Left ventricle myocardium inferior (tissue), 1 donor: ENCODE results near the gene AGAP1. TPM values are rescaled to one million over a fixed set of nuclear protein-coding genes. Genes with fewer than 3 reads are reported as not detected.

ENCODE experiments used
- DNase-seq: peaks from one replicate; pipeline ENCODE4 v3.0.0-alpha.2; 2020
- H3K27ac ChIP-seq: fragments of 200-600 bp; replicated peaks from 2 replicates; pipeline ENCODE4 v1.8.0; 2021
- H3K27me3 ChIP-seq: fragments of 200-600 bp; 2 replicates; pipeline ENCODE4 v1.8.0; 2021; ENCODE audit warnings: low read depth
- H3K36me3 ChIP-seq: fragments of 200-600 bp; 2 replicates; pipeline ENCODE4 v1.8.0; 2021
- H3K4me1 ChIP-seq: fragments of 200-600 bp; 2 replicates; pipeline ENCODE4 v1.8.0; 2021
- H3K4me3 ChIP-seq: fragments of 200-600 bp; 2 replicates; pipeline ENCODE4 v1.8.0; 2021; ENCODE audit warnings: mild to moderate bottlenecking, moderate library complexity
- H3K9me3 ChIP-seq: fragments of 200-600 bp; replicated peaks from 2 replicates; pipeline ENCODE4 v1.8.0; 2021
- intact Hi-C: fragments of 100-400 bp; cut with micrococcal nuclease; formaldehyde crosslinking; loops from one replicate; pipeline ENCODE4 v1.11.0; 2022
- total RNA-seq: library from RNA; stranded (reverse); fragmentation: NEBNext Ultra II Directional; extraction: Animal tissue kit (Norgen Biotek cat#: 25700); gene quantifications from one replicate; pipeline ENCODE4 v1.2.1, GENCODE V29; 2021
- TF ChIP-seq, protein P1 (sequence below): fragments of 200-600 bp; IDR thresholded peaks from 2 replicates; pipeline ENCODE4 v1.8.0; 2021; ENCODE audit warnings: antibody characterized with exemption, mild to moderate bottlenecking, borderline replicate concordance
- donor health status: DM: no; HTN: yes; CAD: no; lungs with severe emphysema.

The AGAP1 gene
- total RNA-seq, 1 donor from 2014 or later, result 18.1 TPM

DNA sequence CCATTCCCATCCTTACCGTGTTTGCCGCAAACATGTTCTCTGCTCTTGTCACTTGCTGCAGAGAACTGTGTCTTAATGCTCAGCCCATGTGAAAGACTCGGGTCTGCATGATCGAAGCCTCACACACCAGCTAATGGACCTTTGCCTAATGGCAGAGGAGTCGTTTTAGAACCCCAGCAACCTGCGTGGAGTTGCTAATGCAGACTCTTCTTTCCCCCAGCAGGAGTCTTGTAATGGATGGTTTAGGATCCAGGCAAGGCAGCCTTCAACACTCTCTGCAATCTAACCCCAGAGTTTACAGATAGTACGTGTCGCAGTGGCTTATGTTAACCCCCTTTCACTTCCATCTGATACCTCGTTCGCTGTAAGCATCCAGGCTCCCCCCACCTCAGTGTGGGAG lies 316.4 kb downstream of the AGAP1 start:
- no peak for DNase-seq
- Histone ChIP-seq H3K27me3 (no peaks in the 10 kb centered on the region), H3K4me1 (no peaks in the 10 kb centered on the region), H3K4me3 (no peak overlapping the region), H3K36me3 (peaks cover 60% of the 10 kb centered on the region), H3K27ac (no peak overlapping the region), H3K9me3 (no peaks in the 10 kb centered on the region)
- intact Hi-C loops, result no loop called here
- TF ChIP-seq, protein P1, sequence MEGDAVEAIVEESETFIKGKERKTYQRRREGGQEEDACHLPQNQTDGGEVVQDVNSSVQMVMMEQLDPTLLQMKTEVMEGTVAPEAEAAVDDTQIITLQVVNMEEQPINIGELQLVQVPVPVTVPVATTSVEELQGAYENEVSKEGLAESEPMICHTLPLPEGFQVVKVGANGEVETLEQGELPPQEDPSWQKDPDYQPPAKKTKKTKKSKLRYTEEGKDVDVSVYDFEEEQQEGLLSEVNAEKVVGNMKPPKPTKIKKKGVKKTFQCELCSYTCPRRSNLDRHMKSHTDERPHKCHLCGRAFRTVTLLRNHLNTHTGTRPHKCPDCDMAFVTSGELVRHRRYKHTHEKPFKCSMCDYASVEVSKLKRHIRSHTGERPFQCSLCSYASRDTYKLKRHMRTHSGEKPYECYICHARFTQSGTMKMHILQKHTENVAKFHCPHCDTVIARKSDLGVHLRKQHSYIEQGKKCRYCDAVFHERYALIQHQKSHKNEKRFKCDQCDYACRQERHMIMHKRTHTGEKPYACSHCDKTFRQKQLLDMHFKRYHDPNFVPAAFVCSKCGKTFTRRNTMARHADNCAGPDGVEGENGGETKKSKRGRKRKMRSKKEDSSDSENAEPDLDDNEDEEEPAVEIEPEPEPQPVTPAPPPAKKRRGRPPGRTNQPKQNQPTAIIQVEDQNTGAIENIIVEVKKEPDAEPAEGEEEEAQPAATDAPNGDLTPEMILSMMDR, result no peak

DNA sequence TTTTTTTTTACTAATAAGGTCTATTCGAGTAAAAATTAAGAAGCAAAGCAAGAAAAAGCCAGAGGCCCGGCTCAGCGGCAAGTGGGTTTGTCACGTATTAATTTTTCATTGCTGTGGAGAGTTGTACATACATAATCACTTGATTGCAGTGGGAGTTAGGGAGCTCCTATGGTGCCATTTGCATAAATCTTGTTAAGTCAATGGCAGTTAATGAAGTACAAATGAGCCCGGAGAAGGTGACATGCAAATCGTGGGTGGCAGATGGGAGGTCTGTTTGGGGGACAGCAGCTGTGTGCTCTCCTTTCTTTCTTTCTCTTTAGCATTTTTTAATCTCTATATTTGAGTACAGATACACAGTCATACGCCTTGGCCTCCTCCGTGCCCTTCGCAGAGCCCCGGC lies 317.0 kb downstream of the AGAP1 start:
- Histone ChIP-seq H3K9me3 (no peaks in the 10 kb centered on the region), H3K4me1 (no peaks in the 10 kb centered on the region), H3K4me3 (no peak overlapping the region), H3K36me3 (peaks cover 60% of the 10 kb centered on the region), H3K27ac (no peak overlapping the region), H3K27me3 (no peaks in the 10 kb centered on the region)
- TF ChIP-seq, protein P1, result no peak
- no peak for DNase-seq
- intact Hi-C loops, result no loop called here

DNA sequence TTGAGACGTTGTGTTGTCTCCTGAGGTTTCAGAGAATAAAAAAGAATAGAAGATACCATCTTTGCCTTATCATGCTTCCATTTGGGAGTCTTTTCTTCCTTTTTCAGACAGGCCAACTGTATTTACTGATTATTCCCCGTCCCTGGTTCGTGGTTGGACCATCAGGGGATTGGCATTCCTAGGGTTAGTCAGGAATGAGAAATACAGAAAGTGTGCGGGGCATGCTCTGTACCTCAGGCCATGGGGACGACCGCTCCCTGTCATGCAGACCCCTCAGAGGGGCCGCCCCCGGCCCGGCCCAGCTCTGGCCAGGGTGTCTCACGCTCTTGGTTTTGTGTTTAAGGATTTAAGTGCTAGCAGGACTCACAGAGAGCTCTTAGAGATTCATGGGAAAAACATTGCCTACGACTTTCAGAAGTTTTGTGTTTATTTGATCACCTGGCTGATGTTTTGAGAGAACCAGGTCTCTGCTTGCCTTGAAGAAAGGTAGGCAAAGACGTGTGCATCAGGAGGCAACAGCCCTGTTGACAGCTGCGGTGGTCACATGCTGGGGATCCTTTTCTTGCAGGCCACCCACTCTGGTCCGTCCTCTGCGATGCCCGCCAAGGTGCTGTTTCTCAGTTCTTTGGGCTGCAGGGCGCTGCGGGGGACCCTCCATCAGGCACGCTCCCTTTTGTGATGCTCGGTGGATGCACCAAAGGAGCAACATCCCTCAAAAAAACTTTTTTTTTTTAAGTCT lies 317.8 kb downstream of the AGAP1 start:
- TF ChIP-seq, protein P1, result no peak

DNA sequence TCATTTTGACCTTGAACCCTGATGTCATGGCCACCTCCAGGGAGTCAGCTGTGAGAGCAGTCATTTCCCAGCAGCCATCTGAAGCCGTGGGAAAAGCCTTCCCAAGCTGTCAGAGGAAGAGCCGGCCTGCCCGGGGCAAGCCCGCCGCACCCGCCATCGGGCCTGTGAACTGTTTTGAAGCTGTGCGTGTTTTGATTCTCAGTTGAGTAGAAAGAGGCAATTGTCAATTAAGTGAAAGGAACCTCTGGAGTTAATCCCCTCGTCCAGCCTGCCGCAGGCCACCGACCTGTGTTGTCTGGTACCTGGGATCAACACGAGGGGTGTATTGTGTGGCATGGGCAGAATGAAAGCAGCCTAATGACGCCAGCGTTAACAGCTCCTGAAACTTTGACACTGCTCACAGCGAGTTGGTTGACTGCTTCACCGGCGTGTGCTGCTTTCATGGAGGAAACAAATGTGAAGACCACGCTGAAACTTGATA lies 318.4 kb downstream of the AGAP1 start:
- H3K9me3 ChIP-seq, result no peaks in the 10 kb centered on the region
- no peaks in the 10 kb centered on the region for H3K27me3 ChIP-seq
- no peaks in the 10 kb centered on the region for H3K4me1 ChIP-seq
- DNase-seq, result no peak
- H3K4me3 ChIP-seq, result no peak overlapping the region
- H3K27ac ChIP-seq, result no peak overlapping the region
- intact Hi-C loops, result no loop called here
- peaks cover 55% of the 10 kb centered on the region for H3K36me3 ChIP-seq
- TF ChIP-seq, protein P1, result no peak

More for the DNA sequence above, 317.8 kb downstream of the AGAP1 start:
- intact Hi-C loops, result no loop called here
- Histone ChIP-seq H3K27me3 (no peaks in the 10 kb centered on the region), H3K4me3 (no peak overlapping the region), H3K9me3 (no peaks in the 10 kb centered on the region), H3K4me1 (no peaks in the 10 kb centered on the region), H3K36me3 (peaks cover 60% of the 10 kb centered on the region), H3K27ac (no peak overlapping the region)
- DNase-seq, result no peak

DNA sequence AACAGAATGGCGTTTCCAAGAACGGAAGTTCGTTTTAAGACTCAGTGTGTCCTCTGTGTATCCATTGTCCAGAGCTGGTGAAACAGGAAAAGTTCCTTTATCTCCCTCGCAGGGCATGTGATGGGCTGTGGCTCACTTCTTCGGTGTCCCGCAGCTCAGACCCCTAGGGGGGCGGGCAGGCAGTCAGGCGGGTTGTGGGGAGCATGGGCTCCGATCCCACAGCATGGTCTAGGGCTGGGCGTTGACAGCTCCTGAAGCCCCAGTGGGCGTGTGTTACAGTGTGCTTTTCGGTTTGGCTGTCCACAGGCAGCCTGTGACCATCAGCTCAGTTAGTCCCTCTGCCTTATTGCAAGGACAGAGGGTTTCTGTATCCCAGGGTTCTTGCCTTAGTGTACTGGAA lies 319.6 kb downstream of the AGAP1 start:
- Histone ChIP-seq H3K4me1 (no peaks in the 10 kb centered on the region), H3K27ac (no peak overlapping the region), H3K36me3 (peaks cover 43% of the 10 kb centered on the region), H3K27me3 (no peaks in the 10 kb centered on the region), H3K9me3 (no peaks in the 10 kb centered on the region), H3K4me3 (no peak overlapping the region)
- intact Hi-C loops, result no loop called here
- TF ChIP-seq, protein P1, result no peak
- no peak for DNase-seq
